Measurements from ENCODE around the gene PIEZO1.

DNA sequence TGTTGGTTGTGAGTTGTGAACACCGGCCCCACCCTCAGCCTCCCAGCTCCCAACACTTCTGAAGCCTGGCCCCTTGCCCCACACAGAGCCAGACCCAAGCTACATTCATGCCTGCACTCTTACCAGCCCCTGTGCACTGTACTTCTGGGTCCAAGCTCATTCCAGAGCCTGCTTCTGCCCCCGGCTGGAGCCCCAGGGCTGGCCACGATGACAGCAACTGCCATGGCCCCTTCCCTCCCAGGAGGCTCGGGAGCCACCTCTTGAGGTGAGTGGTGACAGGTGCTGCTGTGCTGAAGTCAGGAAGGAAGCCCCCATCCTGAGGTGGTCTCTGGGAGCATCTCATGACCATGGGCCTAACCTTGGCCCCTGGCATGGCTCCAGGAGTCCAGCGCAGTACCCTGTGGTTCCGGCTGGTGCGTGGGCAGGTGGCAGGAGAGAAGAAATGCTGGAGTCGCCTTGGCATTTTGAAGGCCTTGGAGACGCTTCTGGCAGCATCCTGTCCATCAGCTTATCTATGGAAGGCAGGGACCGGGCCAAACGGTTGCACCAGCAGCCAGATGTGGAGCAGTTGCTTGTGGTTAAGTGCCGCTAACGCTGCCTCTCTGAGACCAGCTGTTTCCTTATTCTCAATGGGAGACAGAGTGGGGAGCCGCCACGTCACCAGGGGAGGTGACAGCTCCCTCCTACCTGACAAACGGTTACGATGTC is 14.7 kb upstream of the PIEZO1 start:
- TF ChIP-seq TAF1 (IDR thresholded peaks at IDR 0.05; ENCODE audit: borderline replicate concordance, low read depth, low read length) = no peak
- TF ChIP-seq, protein P1, sequence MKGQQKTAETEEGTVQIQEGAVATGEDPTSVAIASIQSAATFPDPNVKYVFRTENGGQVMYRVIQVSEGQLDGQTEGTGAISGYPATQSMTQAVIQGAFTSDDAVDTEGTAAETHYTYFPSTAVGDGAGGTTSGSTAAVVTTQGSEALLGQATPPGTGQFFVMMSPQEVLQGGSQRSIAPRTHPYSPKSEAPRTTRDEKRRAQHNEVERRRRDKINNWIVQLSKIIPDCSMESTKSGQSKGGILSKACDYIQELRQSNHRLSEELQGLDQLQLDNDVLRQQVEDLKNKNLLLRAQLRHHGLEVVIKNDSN (IDR thresholded peaks at IDR 0.05; ENCODE audit: borderline replicate concordance, low read depth) = no peak
- TF ChIP-seq, protein P2, sequence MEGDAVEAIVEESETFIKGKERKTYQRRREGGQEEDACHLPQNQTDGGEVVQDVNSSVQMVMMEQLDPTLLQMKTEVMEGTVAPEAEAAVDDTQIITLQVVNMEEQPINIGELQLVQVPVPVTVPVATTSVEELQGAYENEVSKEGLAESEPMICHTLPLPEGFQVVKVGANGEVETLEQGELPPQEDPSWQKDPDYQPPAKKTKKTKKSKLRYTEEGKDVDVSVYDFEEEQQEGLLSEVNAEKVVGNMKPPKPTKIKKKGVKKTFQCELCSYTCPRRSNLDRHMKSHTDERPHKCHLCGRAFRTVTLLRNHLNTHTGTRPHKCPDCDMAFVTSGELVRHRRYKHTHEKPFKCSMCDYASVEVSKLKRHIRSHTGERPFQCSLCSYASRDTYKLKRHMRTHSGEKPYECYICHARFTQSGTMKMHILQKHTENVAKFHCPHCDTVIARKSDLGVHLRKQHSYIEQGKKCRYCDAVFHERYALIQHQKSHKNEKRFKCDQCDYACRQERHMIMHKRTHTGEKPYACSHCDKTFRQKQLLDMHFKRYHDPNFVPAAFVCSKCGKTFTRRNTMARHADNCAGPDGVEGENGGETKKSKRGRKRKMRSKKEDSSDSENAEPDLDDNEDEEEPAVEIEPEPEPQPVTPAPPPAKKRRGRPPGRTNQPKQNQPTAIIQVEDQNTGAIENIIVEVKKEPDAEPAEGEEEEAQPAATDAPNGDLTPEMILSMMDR (IDR thresholded peaks at IDR 0.05) = no peak
- TF ChIP-seq, protein P3, sequence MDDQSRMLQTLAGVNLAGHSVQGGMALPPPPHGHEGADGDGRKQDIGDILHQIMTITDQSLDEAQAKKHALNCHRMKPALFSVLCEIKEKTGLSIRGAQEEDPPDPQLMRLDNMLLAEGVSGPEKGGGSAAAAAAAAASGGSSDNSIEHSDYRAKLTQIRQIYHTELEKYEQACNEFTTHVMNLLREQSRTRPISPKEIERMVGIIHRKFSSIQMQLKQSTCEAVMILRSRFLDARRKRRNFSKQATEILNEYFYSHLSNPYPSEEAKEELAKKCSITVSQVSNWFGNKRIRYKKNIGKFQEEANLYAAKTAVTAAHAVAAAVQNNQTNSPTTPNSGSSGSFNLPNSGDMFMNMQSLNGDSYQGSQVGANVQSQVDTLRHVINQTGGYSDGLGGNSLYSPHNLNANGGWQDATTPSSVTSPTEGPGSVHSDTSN (IDR thresholded peaks at IDR 0.05) = no peak
- no peak for TF ChIP-seq EP300 (IDR thresholded peaks at IDR 0.05; ENCODE audit: borderline replicate concordance in 1 of 2, low read depth in 1 of 2, low read length in 1 of 2)

Measured in SK-N-SH (cell line).